ENCODE data around the gene EVX1.

EVX1 gene

GRCh38 chr7:27249724-27250556 lies 7.3 kb downstream of the EVX1 start:
- no peak for DNase-seq (ENCODE audit: low spot score)

GRCh38 chr7:27250557-27251070 lies 8.0 kb downstream of the EVX1 start:
- DNase-seq (ENCODE audit: low spot score): no peak

- no peak for DNase-seq (ENCODE audit: low spot score)
Measured at GRCh38 chr7:27251136-27251651, 8.6 kb downstream of the EVX1 start.

- no peak for DNase-seq (ENCODE audit: low spot score)
Measured at GRCh38 chr7:27251652-27252590, 9.3 kb downstream of the EVX1 start.

- no peak for DNase-seq (ENCODE audit: low spot score)
Measured at GRCh38 chr7:27254625-27255024, 12.0 kb downstream of the EVX1 start.

GRCh38 chr7:27260211-27260610 lies 17.6 kb downstream of the EVX1 start:
- no peak for DNase-seq (ENCODE audit: low spot score)

GRCh38 chr7:27262121-27262520 lies 19.5 kb downstream of the EVX1 start:
- no peak for DNase-seq (ENCODE audit: low spot score)

GRCh38 chr7:27263781-27264180 lies 21.2 kb downstream of the EVX1 start:
- DNase-seq (ENCODE audit: low spot score): no peak

GRCh38 chr7:27269455-27269854 lies 26.9 kb downstream of the EVX1 start:
- DNase-seq (ENCODE audit: low spot score): no peak

GRCh38 chr7:27271384-27271783 lies 28.8 kb downstream of the EVX1 start:
- DNase-seq (ENCODE audit: low spot score): no peak

- no peak for DNase-seq (ENCODE audit: low spot score)
Measured at GRCh38 chr7:27277628-27278027, 35.0 kb downstream of the EVX1 start.

- no peak for DNase-seq (ENCODE audit: low spot score)
Measured at GRCh38 chr7:27283558-27283957, 41.0 kb downstream of the EVX1 start.

- DNase-seq (ENCODE audit: low spot score): no peak
Measured at GRCh38 chr7:27295236-27295635, 52.6 kb downstream of the EVX1 start.

GRCh38 chr7:27297356-27297755 lies 54.8 kb downstream of the EVX1 start:
- DNase-seq (ENCODE audit: low spot score): no peak
